Measurements from ENCODE around the gene TBR1. TPM values are rescaled to one million over a fixed set of nuclear protein-coding genes. Genes with fewer than 3 reads are reported as not detected.

Gene TBR1
- total RNA-seq, 1 experiment from 2014 or later, result not detected

- ChIA-PET POLR2A (ENCODE audit: unreplicated experiment) (no interaction called here), CTCF (no interaction called here)
- H2AFZ ChIP-seq, result no peak overlapping the region
- no peaks in the 10 kb centered on the region for H3K4me1 ChIP-seq (replicated peaks; ENCODE audit: insufficient read depth)
- no peaks in the 10 kb centered on the region; the same call in 1 of the 2 replicates for H4K20me1 ChIP-seq (ENCODE audit: insufficient read depth)
- no peak overlapping the region for H3K27ac ChIP-seq
- H3K9me2 ChIP-seq (ENCODE audit: insufficient read depth), result no peaks in the 10 kb centered on the region
- H3K9me3 ChIP-seq (ENCODE audit: insufficient read depth, low read depth), result no peaks in the 10 kb centered on the region
- H3K36me3 ChIP-seq (ENCODE audit: low read depth), result no peaks in the 10 kb centered on the region; the same call in 1 of the 2 replicates
- no peaks in the 10 kb centered on the region for H3K79me2 ChIP-seq (ENCODE audit: low read depth)
- BruUV-seq (replicated peaks), result no TSS peak
- no peak overlapping the region for H3K4me2 ChIP-seq
- intact Hi-C loops (cut with micrococcal nuclease; ENCODE audit: unreplicated experiment), result no loop called here
- TF ChIP-seq CTCF (conservative IDR thresholded peaks at IDR 0.05) (no peak), EZH2 (IDR thresholded peaks at IDR 0.05; ENCODE audit: low read depth) (no peak)
- no peak for DNase-seq
- H3K27me3 ChIP-seq (ENCODE audit: insufficient read depth, low read depth), result no peaks in the 10 kb centered on the region
- no peak overlapping the region for H3K4me3 ChIP-seq
- H3F3A ChIP-seq (ENCODE audit: insufficient read depth, low read depth), result no peaks in the 10 kb centered on the region
Measured at GRCh38 chr2:161388146-161388779, 27.8 kb upstream of the TBR1 start.

GRCh38 chr2:161391737-161392506 lies 24.2 kb upstream of the TBR1 start:
- Histone ChIP-seq H3K79me2 (ENCODE audit: low read depth) (no peaks in the 10 kb centered on the region), H3K4me1 (replicated peaks; ENCODE audit: insufficient read depth) (no peaks in the 10 kb centered on the region), H4K20me1 (ENCODE audit: insufficient read depth) (no peaks in the 10 kb centered on the region; the same call in 1 of the 2 replicates), H3K27ac (no peak overlapping the region), H3K27me3 (ENCODE audit: insufficient read depth, low read depth) (no peaks in the 10 kb centered on the region), H3K4me3 (no peak overlapping the region), H3K9me2 (ENCODE audit: insufficient read depth) (no peaks in the 10 kb centered on the region), H3K9me3 (ENCODE audit: insufficient read depth, low read depth) (no peaks in the 10 kb centered on the region), H3F3A (ENCODE audit: insufficient read depth, low read depth) (no peaks in the 10 kb centered on the region), H3K4me2 (no peak overlapping the region), H3K36me3 (ENCODE audit: low read depth) (no peaks in the 10 kb centered on the region; the same call in 1 of the 2 replicates), H2AFZ (no peak overlapping the region)
- no TSS peak for BruUV-seq (replicated peaks)
- POLR2A ChIA-PET (ENCODE audit: unreplicated experiment), result no interaction called here
- CTCF ChIA-PET, result no interaction called here
- no peak for DNase-seq
- intact Hi-C loops (cut with micrococcal nuclease; ENCODE audit: unreplicated experiment), result no loop called here
- TF ChIP-seq EZH2 (IDR thresholded peaks at IDR 0.05; ENCODE audit: low read depth), result no peak
- no peak for TF ChIP-seq CTCF (conservative IDR thresholded peaks at IDR 0.05)

- no peaks in the 10 kb centered on the region for H3K27me3 ChIP-seq (ENCODE audit: insufficient read depth, low read depth)
- no peak for DNase-seq
- POLR2A ChIA-PET (ENCODE audit: unreplicated experiment), result no interaction called here
- H4K20me1 ChIP-seq (ENCODE audit: insufficient read depth), result no peaks in the 10 kb centered on the region
- intact Hi-C loops (cut with micrococcal nuclease; ENCODE audit: unreplicated experiment), result no loop called here
- CTCF ChIA-PET, result no interaction called here
- BruUV-seq (replicated peaks), result no TSS peak
- no peaks in the 10 kb centered on the region for H3F3A ChIP-seq (ENCODE audit: insufficient read depth, low read depth)
- H3K27ac ChIP-seq, result no peak overlapping the region
- no peaks in the 10 kb centered on the region for H3K79me2 ChIP-seq (ENCODE audit: low read depth)
- H3K9me2 ChIP-seq (ENCODE audit: insufficient read depth), result no peaks in the 10 kb centered on the region
- no peak overlapping the region for H3K4me2 ChIP-seq
- no peak overlapping the region for H3K4me3 ChIP-seq
- H3K4me1 ChIP-seq (replicated peaks; ENCODE audit: insufficient read depth), result no peaks in the 10 kb centered on the region
- H3K36me3 ChIP-seq (ENCODE audit: low read depth), result no peaks in the 10 kb centered on the region
- TF ChIP-seq EZH2 (IDR thresholded peaks at IDR 0.05; ENCODE audit: low read depth) (no peak), CTCF (conservative IDR thresholded peaks at IDR 0.05) (no peak)
- no peak overlapping the region for H2AFZ ChIP-seq
- no peaks in the 10 kb centered on the region for H3K9me3 ChIP-seq (ENCODE audit: insufficient read depth, low read depth)
Measured at GRCh38 chr2:161400076-161400475, 16.0 kb upstream of the TBR1 start.
